Measurements from ENCODE around the gene CD6.
"Not testable (repeated sequence)": the region's sequence is repeated elsewhere in the genome, so short reads cannot be mapped to it uniquely, and the experiment has no call there.

Gene CD6

GRCh38 chr11:60952742-60953170 is 18.7 kb upstream of the CD6 start:
- FAIRE-seq (no peak), DNase-seq (ENCODE audit: low spot score) (no peak)

- no peak for FAIRE-seq
- no peak for DNase-seq (ENCODE audit: low spot score)
Measured at GRCh38 chr11:60953781-60954180, 17.7 kb upstream of the CD6 start.

- FAIRE-seq, result no peak
- no peak for DNase-seq (ENCODE audit: low spot score)
Measured at GRCh38 chr11:60954421-60954820, 17.1 kb upstream of the CD6 start.

GRCh38 chr11:60955571-60955970 is 15.9 kb upstream of the CD6 start:
- DNase-seq (ENCODE audit: low spot score) (no peak), FAIRE-seq (no peak)

GRCh38 chr11:60957188-60957587 is 14.3 kb upstream of the CD6 start:
- FAIRE-seq (no peak), DNase-seq (ENCODE audit: low spot score) (no peak)

- FAIRE-seq (no peak), DNase-seq (ENCODE audit: low spot score) (no peak)
Measured at GRCh38 chr11:60959431-60959830, 12.0 kb upstream of the CD6 start.

- DNase-seq (ENCODE audit: low spot score), result no peak
- FAIRE-seq, result no peak
Measured at GRCh38 chr11:60960405-60960804, 11.1 kb upstream of the CD6 start.

- FAIRE-seq, result no peak
- no peak for DNase-seq (ENCODE audit: low spot score)
Measured at GRCh38 chr11:60964801-60965200, 6.7 kb upstream of the CD6 start.

GRCh38 chr11:60966890-60967289 is 4.6 kb upstream of the CD6 start:
- no peak for FAIRE-seq
- DNase-seq (ENCODE audit: low spot score), result no peak

GRCh38 chr11:60968223-60968622 is 3.3 kb upstream of the CD6 start:
- no peak for DNase-seq (ENCODE audit: low spot score)
- FAIRE-seq, result no peak

GRCh38 chr11:60970369-60970774 is 1.1 kb upstream of the CD6 start:
- DNase-seq (ENCODE audit: low spot score), result no peak
- FAIRE-seq, result no peak

- no peak for DNase-seq (ENCODE audit: low spot score)
- FAIRE-seq, result no peak
Measured at GRCh38 chr11:60970890-60971289, 590 bp upstream of the CD6 start.

GRCh38 chr11:60972182-60973030 is 926 bp downstream of the CD6 start:
- FAIRE-seq, result no peak
- no peak for DNase-seq (ENCODE audit: low spot score)

- FAIRE-seq, result no peak
Measured at GRCh38 chr11:60973699-60974098, 2.2 kb downstream of the CD6 start.

GRCh38 chr11:60974316-60974715 is 2.8 kb downstream of the CD6 start:
- DNase-seq (ENCODE audit: low spot score); FAIRE-seq: not testable (repeated sequence)

More at GRCh38 chr11:60973699-60974098, 2.2 kb downstream of the CD6 start:
- no peak for DNase-seq (ENCODE audit: low spot score)

- no peak for FAIRE-seq
- DNase-seq (ENCODE audit: low spot score), result no peak
Measured at GRCh38 chr11:60974726-60975125, 3.2 kb downstream of the CD6 start.

- no peak for DNase-seq (ENCODE audit: low spot score)
- no peak for FAIRE-seq
Measured at GRCh38 chr11:60977224-60977623, 5.7 kb downstream of the CD6 start.

GRCh38 chr11:60977836-60978235 is 6.4 kb downstream of the CD6 start:
- DNase-seq (ENCODE audit: low spot score) (no peak), FAIRE-seq (no peak)

GRCh38 chr11:60978546-60979380 is 7.3 kb downstream of the CD6 start:
- DNase-seq (ENCODE audit: low spot score) (no peak), FAIRE-seq (no peak)

- DNase-seq (ENCODE audit: low spot score) (no peak), FAIRE-seq (no peak)
Measured at GRCh38 chr11:60981515-60981914, 10.0 kb downstream of the CD6 start.

- DNase-seq (ENCODE audit: low spot score) (no peak), FAIRE-seq (no peak)
Measured at GRCh38 chr11:60982184-60982583, 10.7 kb downstream of the CD6 start.

GRCh38 chr11:60984149-60984548 is 12.7 kb downstream of the CD6 start:
- FAIRE-seq (no peak), DNase-seq (ENCODE audit: low spot score) (no peak)
